PC-3 (cell line): Measurements from ENCODE around the gene SPIN3. TPM values are rescaled to one million over a fixed set of nuclear protein-coding genes. Genes with fewer than 3 reads are reported as not detected.

ENCODE experiments used
- ATAC-seq: fragments of 200-7000 bp; cut with Tn5 transposase; 2 replicates; pipeline ENCODE4 v1.9.1; 2020; ENCODE audit warnings: mild to moderate bottlenecking, moderate library complexity
- BruUV-seq: library from RNA; stranded (reverse); fragments of 400-500 nt; replicated peaks from 2 replicates; lab custom pipeline; 2021; lab: Mats Ljungman, UMichigan
- CTCF ChIA-PET: fragments of 300-600 bp; sonication (Branson Sonifier 250); formaldehyde crosslinking; loops from one replicate; lab custom pipeline; 2022; ENCODE audit warnings: antibody characterized with exemption; lab: Charles Lee
- POLR2A ChIA-PET: fragments of 300-600 bp; sonication (Branson Sonifier 250); formaldehyde crosslinking; loops from one replicate; lab custom pipeline; 2022; ENCODE audit warnings: antibody characterized with exemption; ENCODE audit not compliant: unreplicated experiment; lab: Charles Lee
- DNase-seq: peaks from one replicate; pipeline ENCODE4 v3.0.0-alpha.2; 2015
- H2AFZ ChIP-seq: fragments of 300-600 bp; sonication (generic); 2 replicates; pipeline ENCODE4 v1.6.0; 2016; ENCODE audit warnings: antibody characterized with exemption, low read length
- H3F3A ChIP-seq: fragments of 300-600 bp; sonication (generic); one replicate; pipeline ENCODE4 v1.6.0; 2017; ENCODE audit warnings: antibody characterized with exemption, low read length, control low read depth, mild to moderate bottlenecking; ENCODE audit not compliant: unreplicated experiment
- H3K27ac ChIP-seq: fragments of 300-600 bp; sonication (generic); 2 replicates; pipeline ENCODE4 v1.5.1; 2016; ENCODE audit warnings: mild to moderate bottlenecking, low read length
- H3K27me3 ChIP-seq: fragments of 300-600 bp; sonication (generic); 2 replicates; pipeline ENCODE4 v1.6.1; 2016; ENCODE audit warnings: low read length, mixed read lengths
- H3K36me3 ChIP-seq: fragments of 300-600 bp; sonication (generic); 2 replicates; pipeline ENCODE4 v1.6.1; 2016; ENCODE audit warnings: low read depth, mixed run types, low read length, mixed read lengths
- H3K4me1 ChIP-seq: fragments of 300-600 bp; sonication (generic); 2 replicates; pipeline ENCODE4 v1.5.1; 2016; ENCODE audit warnings: low read length; ENCODE audit not compliant: insufficient read depth
- H3K4me2 ChIP-seq: fragments of 300-600 bp; sonication (generic); 2 replicates; pipeline ENCODE4 v1.6.0; 2016; ENCODE audit warnings: low read length
- H3K4me3 ChIP-seq: fragments of 300-600 bp; sonication (generic); 2 replicates; pipeline ENCODE4 v1.5.1; 2016; ENCODE audit warnings: mild to moderate bottlenecking, low read length, mixed read lengths
- H3K79me2 ChIP-seq: fragments of 300-600 bp; sonication (generic); 2 replicates; pipeline ENCODE4 v1.6.1; 2017; ENCODE audit warnings: low read length, mixed read lengths
- H3K9ac ChIP-seq: fragments of 300-600 bp; sonication (generic); 2 replicates; pipeline ENCODE4 v1.6.0; 2016; ENCODE audit warnings: mild to moderate bottlenecking, low read length
- H3K9me2 ChIP-seq: fragments of 300-600 bp; sonication (generic); replicated peaks from 2 replicates; pipeline ENCODE4 v1.6.1; 2016; ENCODE audit warnings: mixed run types, low read length, mixed read lengths
- H3K9me3 ChIP-seq: fragments of 300-600 bp; sonication (generic); 2 replicates; pipeline ENCODE4 v1.6.1; 2016; ENCODE audit warnings: low read length, mixed read lengths
- H4K20me1 ChIP-seq: fragments of 300-600 bp; sonication (generic); 2 replicates; pipeline ENCODE4 v1.6.1; 2016; ENCODE audit warnings: low read length, mixed read lengths
- EZH2 ChIP-seq: fragments of 300-600 bp; sonication (generic); IDR thresholded peaks from one replicate; pipeline ENCODE4 v1.6.1; 2017; ENCODE audit warnings: antibody characterized with exemption, mild to moderate bottlenecking, low read length; ENCODE audit not compliant: unreplicated experiment
- EZH2phosphoT487 ChIP-seq: fragments of 300-600 bp; sonication (generic); IDR thresholded peaks from 2 replicates; pipeline ENCODE4 v1.6.1; 2018; ENCODE audit warnings: mild to moderate bottlenecking, antibody characterized with exemption, low read length, borderline replicate concordance
- intact Hi-C: fragments of 100-400 bp; cut with micrococcal nuclease; formaldehyde crosslinking; loops from 2 replicates; pipeline ENCODE4 v1.9.0; 2023
- total RNA-seq: library from RNA; depleted of rRNA; stranded (reverse); fragments of >200 nt; gene quantifications from 2 replicates; pipeline ENCODE4 v1.2.3, GENCODE V29; 2014; rRNA removed
- TF ChIP-seq, protein P1 (sequence below): fragments of 300-600 bp; sonication (generic); conservative IDR thresholded peaks from 2 replicates; pipeline ENCODE4 v1.5.1; 2017; ENCODE audit warnings: antibody characterized with exemption, low read depth, mild to moderate bottlenecking, low read length

The SPIN3 gene
- total RNA-seq, 1 experiment from 2014 or later: 8.4 TPM

DNA sequence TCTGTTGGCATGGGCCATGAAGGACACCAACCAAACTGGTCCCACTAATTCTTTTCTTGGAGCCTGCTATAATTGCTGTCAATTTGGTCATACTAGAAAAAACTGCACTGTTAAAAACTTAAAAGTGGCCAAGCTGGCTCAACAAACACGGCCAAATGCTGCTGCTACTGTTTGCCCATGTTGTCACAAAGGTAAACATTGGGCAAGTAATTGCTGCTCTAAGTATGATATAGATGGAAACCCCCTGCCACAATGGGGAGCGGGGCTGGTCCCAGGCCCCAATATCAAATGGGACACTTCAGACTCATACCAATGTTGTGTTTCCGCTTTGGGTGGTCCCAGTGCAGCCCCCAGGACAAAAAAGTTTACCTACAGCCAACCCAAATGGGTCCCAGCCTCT is 52.1 kb downstream of the SPIN3 start:
- Histone ChIP-seq H3K36me3 (no peaks in the 10 kb centered on the region), H3K4me1 (peaks cover 38% of the 10 kb centered on the region), H3K4me3 (no peak overlapping the region), H3K27me3 (no peaks in the 10 kb centered on the region), H3K9me3 (no peaks in the 10 kb centered on the region), H2AFZ (no peak overlapping the region), H4K20me1 (no peaks in the 10 kb centered on the region), H3F3A (no peaks in the 10 kb centered on the region), H3K27ac (no peak overlapping the region), H3K79me2 (no peaks in the 10 kb centered on the region), H3K9ac (no peak overlapping the region), H3K4me2 (no peak overlapping the region), H3K9me2 (no peaks in the 10 kb centered on the region)
- ATAC-seq: no peak
- TF ChIP-seq EZH2 (no peak), EZH2phosphoT487 (no peak)
- TF ChIP-seq, protein P1, sequence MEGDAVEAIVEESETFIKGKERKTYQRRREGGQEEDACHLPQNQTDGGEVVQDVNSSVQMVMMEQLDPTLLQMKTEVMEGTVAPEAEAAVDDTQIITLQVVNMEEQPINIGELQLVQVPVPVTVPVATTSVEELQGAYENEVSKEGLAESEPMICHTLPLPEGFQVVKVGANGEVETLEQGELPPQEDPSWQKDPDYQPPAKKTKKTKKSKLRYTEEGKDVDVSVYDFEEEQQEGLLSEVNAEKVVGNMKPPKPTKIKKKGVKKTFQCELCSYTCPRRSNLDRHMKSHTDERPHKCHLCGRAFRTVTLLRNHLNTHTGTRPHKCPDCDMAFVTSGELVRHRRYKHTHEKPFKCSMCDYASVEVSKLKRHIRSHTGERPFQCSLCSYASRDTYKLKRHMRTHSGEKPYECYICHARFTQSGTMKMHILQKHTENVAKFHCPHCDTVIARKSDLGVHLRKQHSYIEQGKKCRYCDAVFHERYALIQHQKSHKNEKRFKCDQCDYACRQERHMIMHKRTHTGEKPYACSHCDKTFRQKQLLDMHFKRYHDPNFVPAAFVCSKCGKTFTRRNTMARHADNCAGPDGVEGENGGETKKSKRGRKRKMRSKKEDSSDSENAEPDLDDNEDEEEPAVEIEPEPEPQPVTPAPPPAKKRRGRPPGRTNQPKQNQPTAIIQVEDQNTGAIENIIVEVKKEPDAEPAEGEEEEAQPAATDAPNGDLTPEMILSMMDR: no peak
- no TSS peak for BruUV-seq
- intact Hi-C loops: no loop called here
- CTCF ChIA-PET: no interaction called here
- POLR2A ChIA-PET: no interaction called here
- peak; percentile 12 for DNase-seq

Other genes with a start within 250 kb of the SPIN3 start
- 8.1 and 17.7 TPM in 2 replicates for gene SPIN2B, start 126.0 kb upstream of the SPIN3 start, total RNA-seq
- 0.17 and 0.44 TPM in 2 replicates for gene SPIN2A, start 141.9 kb upstream of the SPIN3 start, total RNA-seq